A549 treated with dexamethasone at 1 μM for 4 hours (cell line): ENCODE measurements around the gene TAF3. TPM values are rescaled to one million over a fixed set of nuclear protein-coding genes. Genes with fewer than 3 reads are reported as not detected.

ENCODE experiments used
- total RNA-seq: library from RNA; stranded (reverse); fragments of 200-300 nt; extraction: Qiagen RNA extraction; gene quantifications from 5 replicates; pipeline ENCODE4 v1.2.3, GENCODE V29; 2022

The TAF3 gene, protein sequence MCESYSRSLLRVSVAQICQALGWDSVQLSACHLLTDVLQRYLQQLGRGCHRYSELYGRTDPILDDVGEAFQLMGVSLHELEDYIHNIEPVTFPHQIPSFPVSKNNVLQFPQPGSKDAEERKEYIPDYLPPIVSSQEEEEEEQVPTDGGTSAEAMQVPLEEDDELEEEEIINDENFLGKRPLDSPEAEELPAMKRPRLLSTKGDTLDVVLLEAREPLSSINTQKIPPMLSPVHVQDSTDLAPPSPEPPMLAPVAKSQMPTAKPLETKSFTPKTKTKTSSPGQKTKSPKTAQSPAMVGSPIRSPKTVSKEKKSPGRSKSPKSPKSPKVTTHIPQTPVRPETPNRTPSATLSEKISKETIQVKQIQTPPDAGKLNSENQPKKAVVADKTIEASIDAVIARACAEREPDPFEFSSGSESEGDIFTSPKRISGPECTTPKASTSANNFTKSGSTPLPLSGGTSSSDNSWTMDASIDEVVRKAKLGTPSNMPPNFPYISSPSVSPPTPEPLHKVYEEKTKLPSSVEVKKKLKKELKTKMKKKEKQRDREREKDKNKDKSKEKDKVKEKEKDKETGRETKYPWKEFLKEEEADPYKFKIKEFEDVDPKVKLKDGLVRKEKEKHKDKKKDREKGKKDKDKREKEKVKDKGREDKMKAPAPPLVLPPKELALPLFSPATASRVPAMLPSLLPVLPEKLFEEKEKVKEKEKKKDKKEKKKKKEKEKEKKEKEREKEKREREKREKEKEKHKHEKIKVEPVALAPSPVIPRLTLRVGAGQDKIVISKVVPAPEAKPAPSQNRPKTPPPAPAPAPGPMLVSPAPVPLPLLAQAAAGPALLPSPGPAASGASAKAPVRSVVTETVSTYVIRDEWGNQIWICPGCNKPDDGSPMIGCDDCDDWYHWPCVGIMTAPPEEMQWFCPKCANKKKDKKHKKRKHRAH
- total RNA-seq: 6.8 to 9.0 TPM (median 8.5 TPM) in 5 replicates

DNA sequence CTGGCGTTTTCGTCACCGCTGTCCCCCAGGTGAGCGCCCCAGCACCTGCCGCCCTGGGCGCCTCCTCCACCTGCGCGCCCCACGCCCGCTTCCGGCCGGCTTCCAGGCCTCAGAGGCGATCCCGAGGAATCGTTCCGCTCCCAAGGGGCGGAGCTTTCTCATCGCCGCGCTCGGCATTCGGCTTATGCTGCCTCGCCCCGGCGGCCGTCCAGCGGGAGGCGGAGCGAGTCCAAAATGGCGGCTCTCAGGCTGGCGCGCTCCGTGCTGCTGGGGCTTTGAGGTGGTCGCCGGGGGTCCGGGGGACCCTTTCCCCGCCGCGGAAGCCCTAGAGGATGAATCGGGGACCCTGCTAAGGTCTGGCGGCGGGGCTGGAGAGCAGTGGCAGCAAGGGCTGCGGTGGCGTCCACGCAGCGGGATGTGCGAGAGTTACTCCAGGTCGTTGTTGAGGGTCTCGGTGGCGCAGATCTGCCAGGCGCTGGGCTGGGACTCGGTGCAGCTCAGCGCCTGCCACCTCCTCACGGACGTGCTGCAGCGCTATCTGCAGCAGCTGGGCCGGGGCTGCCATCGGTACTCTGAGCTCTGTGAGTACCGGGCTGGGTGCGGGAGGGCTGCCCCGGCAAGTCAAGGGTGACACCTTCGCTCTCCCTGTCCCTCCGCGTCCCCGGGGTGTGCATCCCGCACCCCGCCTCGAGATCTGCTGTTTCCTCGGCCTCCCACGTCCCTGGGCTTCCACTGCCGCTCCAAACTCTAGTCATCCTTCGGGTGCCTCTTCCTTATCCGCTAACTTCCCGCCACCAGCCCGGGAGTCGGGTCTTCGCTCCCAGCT, at the start of gene TAF3:
TAF3 (plus strand) TSS at position 211 of the 826 bp plus-strand sequence; CDS start at position 416, 205 bp downstream.

DNA sequence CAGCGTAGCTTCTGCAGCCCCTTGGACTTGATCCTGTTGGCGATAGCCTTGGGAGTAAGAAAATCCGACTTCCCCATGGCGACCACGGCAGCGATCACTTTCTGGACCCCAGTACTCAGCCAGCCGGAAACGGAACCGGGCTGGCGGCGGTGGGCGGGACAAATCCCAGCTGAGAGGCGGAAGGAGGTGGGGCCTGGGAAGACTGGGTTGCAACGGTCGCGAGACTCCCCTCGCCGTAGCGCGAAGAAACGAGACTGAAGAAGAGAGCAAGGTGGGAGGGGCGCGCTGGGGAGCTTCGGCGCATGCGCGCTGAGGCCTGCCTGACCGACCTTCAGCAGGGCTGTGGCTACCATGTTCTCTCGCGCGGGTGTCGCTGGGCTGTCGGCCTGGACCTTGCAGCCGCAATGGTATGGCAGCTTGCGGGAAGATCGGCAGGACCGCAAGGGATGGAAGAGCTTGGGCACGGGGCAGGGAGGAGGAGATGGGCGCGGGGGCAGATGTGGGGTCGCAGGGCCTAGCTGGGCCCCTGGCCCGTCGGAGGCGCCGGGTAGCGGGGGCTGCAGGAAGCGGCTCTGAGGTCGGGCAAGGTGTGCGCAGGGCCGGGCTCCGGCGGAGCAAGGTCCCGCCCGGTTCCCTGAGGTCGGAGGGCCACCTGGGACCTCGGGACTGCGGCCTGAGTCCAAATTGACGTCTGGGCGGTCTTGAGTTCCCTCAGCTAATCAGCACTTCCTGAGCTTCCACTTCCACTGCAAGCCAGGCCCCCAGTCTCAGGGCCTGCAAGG, 30.3 kb upstream of the TAF3 start, which contains the start of the genes ATP5F1C and KIN:
ATP5F1C (plus strand) TSS at position 321 of the 782 bp plus-strand sequence; CDS start at position 352, 31 bp downstream.
KIN (minus strand) TSS at position 137 of the 782 bp plus-strand sequence; CDS start at position 77, 60 bp downstream.

DNA sequence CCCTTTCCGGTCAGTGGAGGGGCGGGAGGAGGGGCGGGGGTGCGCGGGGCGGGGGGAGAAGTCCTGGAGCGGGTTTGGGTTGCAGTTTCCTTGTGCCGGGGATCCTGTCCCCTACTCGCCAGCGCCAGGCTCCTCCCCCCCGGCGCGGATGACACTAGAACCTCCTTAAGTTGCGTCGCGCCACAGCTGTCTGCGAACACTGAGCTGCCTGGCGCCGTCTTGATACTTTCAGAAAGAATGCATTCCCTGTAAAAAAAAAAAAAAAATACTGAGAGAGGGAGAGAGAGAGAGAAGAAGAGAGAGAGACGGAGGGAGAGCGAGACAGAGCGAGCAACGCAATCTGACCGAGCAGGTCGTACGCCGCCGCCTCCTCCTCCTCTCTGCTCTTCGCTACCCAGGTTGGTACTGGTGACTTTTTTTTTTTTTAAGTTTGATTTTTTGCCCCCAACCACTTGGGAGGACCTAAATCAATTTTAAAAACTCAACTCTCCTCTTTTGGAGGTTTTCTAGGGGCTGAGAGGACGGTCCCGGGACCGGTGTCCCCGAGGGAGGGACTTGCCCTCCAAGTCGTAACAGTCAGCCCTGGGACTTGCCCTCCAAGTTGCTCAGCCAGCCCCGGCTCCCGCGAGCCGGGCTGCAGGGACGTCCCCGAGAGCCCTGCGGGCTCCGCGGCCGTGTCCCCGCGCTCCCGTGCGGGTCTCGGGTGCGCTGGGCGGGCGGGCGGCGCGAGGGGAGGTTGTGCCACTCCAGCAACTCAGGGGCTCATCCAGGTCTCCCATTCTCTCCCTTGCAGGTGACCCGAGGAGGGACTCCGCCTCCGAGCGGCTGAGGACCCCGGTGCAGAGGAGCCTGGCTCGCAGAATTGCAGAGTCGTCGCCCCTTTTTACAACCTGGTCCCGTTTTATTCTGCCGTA, 236.4 kb downstream of the TAF3 start, which contains the start of gene GATA3:
GATA3 (plus strand) TSS at position 195 of the 914 bp plus-strand sequence. CDS start 968 bp downstream, outside the sequence.

Other genes starting within 250 kb of the TAF3 start
- gene ITIH5, start 151.5 kb upstream of the TAF3 start, total RNA-seq: 0.04 to 0.14 TPM (median 0.08 TPM) in 5 replicates
- 0.10 to 0.34 TPM (median 0.26 TPM) in 5 replicates for gene ITIH2, start 115.2 kb upstream of the TAF3 start, total RNA-seq
- 13.3 to 17.2 TPM (median 14.5 TPM) in 5 replicates for gene KIN, start 30.5 kb upstream of the TAF3 start, total RNA-seq
- gene ATP5F1C, start 30.3 kb upstream of the TAF3 start, total RNA-seq: 239 to 327 TPM (median 249 TPM) in 5 replicates
- 3.3 to 5.3 TPM (median 4.8 TPM) in 5 replicates for gene GATA3, start 236.2 kb downstream of the TAF3 start, total RNA-seq